Measurements from ENCODE around the gene MTCL1.

Gene MTCL1

DNA sequence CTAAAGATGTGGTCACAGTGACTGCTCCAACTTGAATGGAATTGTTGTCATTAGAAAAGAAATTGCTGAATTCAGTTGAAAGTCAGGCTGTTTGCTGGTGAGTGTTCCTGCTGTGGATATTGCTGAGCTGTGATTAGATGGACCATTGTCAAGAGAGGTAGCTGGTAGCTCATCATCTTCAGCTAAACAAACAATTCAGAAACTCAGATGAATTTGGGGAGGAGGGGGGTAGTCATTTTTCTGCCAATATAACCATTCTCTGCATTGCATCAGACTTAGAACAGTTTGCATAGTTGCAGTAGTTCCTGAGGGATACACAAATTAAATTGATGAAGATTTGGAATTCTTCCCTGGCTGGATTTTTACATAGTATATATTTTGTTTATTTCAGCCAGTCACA, 108.3 kb downstream of the MTCL1 start:
- TF ChIP-seq, protein P1, sequence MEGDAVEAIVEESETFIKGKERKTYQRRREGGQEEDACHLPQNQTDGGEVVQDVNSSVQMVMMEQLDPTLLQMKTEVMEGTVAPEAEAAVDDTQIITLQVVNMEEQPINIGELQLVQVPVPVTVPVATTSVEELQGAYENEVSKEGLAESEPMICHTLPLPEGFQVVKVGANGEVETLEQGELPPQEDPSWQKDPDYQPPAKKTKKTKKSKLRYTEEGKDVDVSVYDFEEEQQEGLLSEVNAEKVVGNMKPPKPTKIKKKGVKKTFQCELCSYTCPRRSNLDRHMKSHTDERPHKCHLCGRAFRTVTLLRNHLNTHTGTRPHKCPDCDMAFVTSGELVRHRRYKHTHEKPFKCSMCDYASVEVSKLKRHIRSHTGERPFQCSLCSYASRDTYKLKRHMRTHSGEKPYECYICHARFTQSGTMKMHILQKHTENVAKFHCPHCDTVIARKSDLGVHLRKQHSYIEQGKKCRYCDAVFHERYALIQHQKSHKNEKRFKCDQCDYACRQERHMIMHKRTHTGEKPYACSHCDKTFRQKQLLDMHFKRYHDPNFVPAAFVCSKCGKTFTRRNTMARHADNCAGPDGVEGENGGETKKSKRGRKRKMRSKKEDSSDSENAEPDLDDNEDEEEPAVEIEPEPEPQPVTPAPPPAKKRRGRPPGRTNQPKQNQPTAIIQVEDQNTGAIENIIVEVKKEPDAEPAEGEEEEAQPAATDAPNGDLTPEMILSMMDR (IDR thresholded peaks at IDR 0.05; ENCODE audit: extremely low read depth, missing control alignments) = no peak
- DNase-seq (ENCODE audit: low spot score) = no peak

DNA sequence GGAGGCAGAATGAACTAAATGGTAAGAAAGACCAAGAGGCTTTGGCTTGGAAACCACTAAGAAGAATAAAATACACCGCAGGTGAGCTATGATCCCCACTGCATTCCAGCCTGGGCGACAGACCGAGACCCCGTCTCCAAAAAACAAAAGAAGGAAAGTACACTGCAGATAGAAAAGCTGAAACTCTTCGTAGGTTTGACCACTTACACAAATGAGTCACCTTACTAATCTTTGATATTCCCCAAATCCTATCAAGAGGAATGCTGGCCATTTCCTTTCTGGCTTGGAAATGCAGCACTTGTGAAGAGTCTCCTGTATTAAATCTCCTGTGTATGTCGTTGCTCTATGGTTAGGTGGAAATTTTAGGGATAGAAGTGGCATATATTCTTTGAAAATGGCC, 108.8 kb downstream of the MTCL1 start:
- TF ChIP-seq, protein P1 (IDR thresholded peaks at IDR 0.05; ENCODE audit: extremely low read depth, missing control alignments) = no peak
- DNase-seq (ENCODE audit: low spot score) = no peak

DNA sequence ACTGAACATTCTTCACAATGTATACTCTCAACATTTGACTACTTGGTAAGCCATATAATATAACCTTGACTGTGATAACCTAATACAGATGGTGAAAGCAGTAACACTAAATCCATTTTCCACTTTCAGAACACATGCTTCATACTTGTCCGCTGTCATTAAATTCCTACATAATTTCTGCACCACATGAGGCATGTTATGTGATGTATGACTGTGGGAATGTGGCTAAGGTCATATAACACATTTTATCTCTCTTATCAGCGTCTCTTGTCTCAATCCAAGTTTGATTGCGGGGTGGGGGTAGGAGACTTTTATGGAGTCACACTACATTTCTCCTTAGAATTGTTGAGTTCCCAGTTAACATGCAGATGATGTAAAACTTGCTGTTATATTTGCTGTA, 110.9 kb downstream of the MTCL1 start:
- no peak for DNase-seq (ENCODE audit: low spot score)
- TF ChIP-seq, protein P1 (IDR thresholded peaks at IDR 0.05; ENCODE audit: extremely low read depth, missing control alignments) = no peak

DNA sequence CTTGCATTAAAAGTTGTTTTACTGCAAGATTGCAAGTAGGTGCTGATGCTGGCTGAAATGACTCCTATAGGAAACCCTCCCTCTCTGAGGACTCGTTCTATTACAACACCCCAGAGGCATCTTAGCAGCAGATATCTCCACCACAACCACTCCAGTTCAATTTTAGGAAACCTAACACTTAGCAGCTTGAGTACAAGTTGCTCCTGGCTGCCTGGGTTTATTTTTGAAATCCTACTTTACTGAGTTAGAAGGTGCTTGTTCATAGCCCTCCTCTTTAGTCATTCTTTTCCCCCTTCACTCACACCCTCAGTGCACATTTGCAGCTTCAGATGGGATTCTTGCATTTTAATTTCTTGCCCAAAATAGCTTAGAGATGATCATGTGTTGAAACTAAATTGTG, 111.5 kb downstream of the MTCL1 start:
- DNase-seq (ENCODE audit: low spot score) = no peak
- TF ChIP-seq, protein P1 (IDR thresholded peaks at IDR 0.05; ENCODE audit: extremely low read depth, missing control alignments) = no peak

DNA sequence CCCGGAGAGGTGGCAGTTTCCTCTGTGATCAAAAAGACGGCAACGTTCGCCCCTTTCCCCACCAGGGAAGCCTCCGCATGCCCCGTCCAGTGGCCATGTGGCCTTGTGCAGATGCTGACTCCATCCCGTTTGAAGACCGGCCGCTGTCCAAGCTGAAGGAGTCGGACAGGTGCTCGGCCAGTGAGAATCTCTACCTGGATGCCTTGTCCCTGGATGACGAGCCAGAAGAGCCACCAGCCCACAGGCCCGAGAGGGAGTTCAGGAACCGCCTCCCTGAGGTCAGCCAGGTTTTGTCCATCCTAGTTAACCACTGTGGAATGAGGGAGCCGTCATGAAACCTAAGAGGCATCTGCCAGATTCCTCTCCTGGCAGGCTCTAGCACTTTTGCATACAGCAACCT, 113.6 kb downstream of the MTCL1 start:
- TF ChIP-seq, protein P1 (IDR thresholded peaks at IDR 0.05; ENCODE audit: extremely low read depth, missing control alignments) = no peak
- no peak for DNase-seq (ENCODE audit: low spot score)

DNA sequence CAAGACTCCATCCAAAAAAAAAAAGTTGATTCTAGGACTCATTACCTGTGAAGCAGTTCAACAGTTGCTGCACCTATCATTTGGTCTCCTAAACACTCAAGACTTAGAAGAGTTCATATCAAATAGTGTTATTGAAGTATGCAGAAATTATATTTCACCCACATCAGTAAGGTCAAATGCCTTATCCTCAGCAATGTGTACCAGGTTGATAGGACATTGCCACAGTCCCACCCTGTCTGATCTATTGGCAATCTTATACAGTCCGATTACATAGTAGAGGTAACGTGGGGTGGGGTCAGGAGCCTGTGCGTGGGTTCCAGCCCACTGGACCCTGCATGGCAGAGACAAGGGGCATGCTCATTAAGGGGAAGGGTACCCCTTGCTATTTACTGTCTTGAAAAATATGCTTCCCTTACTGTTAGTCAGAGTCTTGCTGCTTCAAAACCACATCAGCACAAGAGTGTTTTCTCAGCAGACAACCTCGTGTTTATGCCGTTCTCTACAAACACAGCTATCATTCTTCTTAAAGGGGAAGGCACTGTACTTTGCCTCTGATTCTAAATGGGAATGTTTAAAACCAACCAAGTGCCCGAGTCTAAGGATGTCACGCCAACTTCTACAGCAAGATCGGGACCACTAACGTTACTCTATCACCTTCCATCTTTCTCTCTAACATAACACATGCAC, 115.2 kb downstream of the MTCL1 start:
- TF ChIP-seq, protein P1 (IDR thresholded peaks at IDR 0.05; ENCODE audit: extremely low read depth, missing control alignments) = no peak
- DNase-seq (ENCODE audit: low spot score) = no peak

DNA sequence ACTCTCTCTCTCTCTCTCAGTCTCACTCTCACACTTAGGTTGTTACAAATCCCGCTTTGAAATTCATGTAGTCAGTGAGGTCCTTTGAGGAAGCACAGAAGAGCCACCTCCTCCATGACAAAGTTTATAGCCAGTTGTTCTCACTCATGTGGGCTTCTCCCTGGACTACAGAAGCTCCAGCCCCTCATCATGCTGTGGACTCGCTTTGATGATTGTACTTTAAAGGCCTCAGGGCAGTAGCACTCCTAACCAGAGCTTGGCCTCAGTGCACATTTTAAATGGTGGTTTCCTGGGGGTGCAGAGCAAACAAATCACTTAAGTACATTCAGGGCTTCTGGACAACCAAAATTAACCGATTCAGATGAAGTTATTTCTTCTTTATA, 115.7 kb downstream of the MTCL1 start:
- TF ChIP-seq, protein P1 (IDR thresholded peaks at IDR 0.05; ENCODE audit: extremely low read depth, missing control alignments) = no peak
- DNase-seq (ENCODE audit: low spot score) = no peak
